PC-9 (cell line): ENCODE measurements around the gene STAG2. TPM values are rescaled to one million over a fixed set of nuclear protein-coding genes. Genes with fewer than 3 reads are reported as not detected.

ENCODE experiments used
- BruUV-seq: library from RNA; stranded (reverse); fragments of 400-500 nt; replicated peaks from 2 replicates; lab custom pipeline; 2021; lab: Mats Ljungman, UMichigan
- CTCF ChIA-PET: fragments of 300-600 bp; sonication (Branson Sonifier 250); formaldehyde crosslinking; loops from one replicate; lab custom pipeline; 2022; ENCODE audit warnings: antibody characterized with exemption; lab: Charles Lee
- POLR2A ChIA-PET: fragments of 300-600 bp; sonication (Branson Sonifier 250); formaldehyde crosslinking; loops from one replicate; lab custom pipeline; 2022; ENCODE audit warnings: antibody characterized with exemption; ENCODE audit not compliant: unreplicated experiment; lab: Charles Lee
- DNase-seq, 2 experiments: peaks; one replicate each; pipeline versions ENCODE4 v3.0.0 to v3.0.0-alpha.2; 2015 to 2022; ENCODE audit warnings: mixed read lengths in 1 of 2
- H2AFZ ChIP-seq: fragments of 200-600 bp; sonication (generic); 2 replicates; pipeline ENCODE4 v1.8.1; 2017; ENCODE audit warnings: antibody characterized with exemption
- H3F3A ChIP-seq: fragments of 200-600 bp; sonication (generic); 2 replicates; pipeline ENCODE4 v1.8.1; 2017; ENCODE audit warnings: antibody characterized with exemption, mild to moderate bottlenecking, low read depth; ENCODE audit not compliant: insufficient read depth
- H3K27ac ChIP-seq: fragments of 200-600 bp; sonication (generic); 2 replicates; pipeline ENCODE4 v1.6.1; 2016; ENCODE audit warnings: mixed run types
- H3K27me3 ChIP-seq: fragments of 200-600 bp; sonication (generic); 2 replicates; pipeline ENCODE4 v1.6.1; 2016; ENCODE audit warnings: low read depth, mixed run types; ENCODE audit not compliant: insufficient read depth
- H3K36me3 ChIP-seq: fragments of 200-600 bp; sonication (generic); 2 replicates; pipeline ENCODE4 v1.6.1; 2016; ENCODE audit warnings: low read depth, mixed run types
- H3K4me1 ChIP-seq: fragments of 200-600 bp; sonication (generic); replicated peaks from 2 replicates; pipeline ENCODE4 v1.6.1; 2016; ENCODE audit warnings: mixed run types; ENCODE audit not compliant: insufficient read depth
- H3K4me2 ChIP-seq: fragments of 200-600 bp; sonication (generic); 2 replicates; pipeline ENCODE4 v1.6.1; 2017; ENCODE audit warnings: mixed run types
- H3K4me3 ChIP-seq: fragments of 200-600 bp; sonication (generic); 2 replicates; pipeline ENCODE4 v1.6.1; 2016; ENCODE audit warnings: mixed run types
- H3K79me2 ChIP-seq: fragments of 200-600 bp; sonication (generic); 2 replicates; pipeline ENCODE4 v1.6.1; 2017; ENCODE audit warnings: low read depth, mixed run types
- H3K9me2 ChIP-seq: fragments of 200-600 bp; sonication (generic); 2 replicates; pipeline ENCODE4 v1.8.1; 2017; ENCODE audit warnings: mild to moderate bottlenecking; ENCODE audit not compliant: insufficient read depth
- H3K9me3 ChIP-seq: fragments of 200-600 bp; sonication (generic); 2 replicates; pipeline ENCODE4 v1.8.1; 2016; ENCODE audit warnings: low read depth; ENCODE audit not compliant: insufficient read depth
- H4K20me1 ChIP-seq: fragments of 200-600 bp; sonication (generic); 2 replicates; pipeline ENCODE4 v1.8.1; 2017; ENCODE audit not compliant: insufficient read depth
- EZH2 ChIP-seq: fragments of 200-600 bp; sonication (generic); IDR thresholded peaks from 2 replicates; pipeline ENCODE4 v1.8.0; 2017; ENCODE audit warnings: antibody characterized with exemption, low read depth
- intact Hi-C: fragments of 100-400 bp; cut with micrococcal nuclease; formaldehyde crosslinking; loops from one replicate; pipeline ENCODE4 v1.10.0; 2022; ENCODE audit not compliant: unreplicated experiment
- total RNA-seq: library from RNA; stranded (reverse); gene quantifications from 2 replicates; pipeline ENCODE4 v1.2.3, GENCODE V29; 2021
- TF ChIP-seq, protein P1 (sequence below): fragments of 200-600 bp; sonication (generic); conservative IDR thresholded peaks from 2 replicates; pipeline ENCODE4 v1.6.1; 2017; ENCODE audit warnings: mixed run types, antibody characterized with exemption, mild to moderate bottlenecking, moderate library complexity

Gene STAG2
- total RNA-seq, 1 experiment from 2014 or later: 108 TPM

- no peaks in the 10 kb centered on the region for H3K9me3 ChIP-seq
- H3F3A ChIP-seq: peaks cover 21% of the 10 kb centered on the region
- no peaks in the 10 kb centered on the region for H3K36me3 ChIP-seq
- no peak overlapping the region for H2AFZ ChIP-seq
- no peak overlapping the region for H3K4me2 ChIP-seq
- H3K9me2 ChIP-seq: no peaks in the 10 kb centered on the region
- BruUV-seq: no TSS peak
- H3K4me3 ChIP-seq: no peak overlapping the region
- TF ChIP-seq EZH2: no peak
- TF ChIP-seq, protein P1, sequence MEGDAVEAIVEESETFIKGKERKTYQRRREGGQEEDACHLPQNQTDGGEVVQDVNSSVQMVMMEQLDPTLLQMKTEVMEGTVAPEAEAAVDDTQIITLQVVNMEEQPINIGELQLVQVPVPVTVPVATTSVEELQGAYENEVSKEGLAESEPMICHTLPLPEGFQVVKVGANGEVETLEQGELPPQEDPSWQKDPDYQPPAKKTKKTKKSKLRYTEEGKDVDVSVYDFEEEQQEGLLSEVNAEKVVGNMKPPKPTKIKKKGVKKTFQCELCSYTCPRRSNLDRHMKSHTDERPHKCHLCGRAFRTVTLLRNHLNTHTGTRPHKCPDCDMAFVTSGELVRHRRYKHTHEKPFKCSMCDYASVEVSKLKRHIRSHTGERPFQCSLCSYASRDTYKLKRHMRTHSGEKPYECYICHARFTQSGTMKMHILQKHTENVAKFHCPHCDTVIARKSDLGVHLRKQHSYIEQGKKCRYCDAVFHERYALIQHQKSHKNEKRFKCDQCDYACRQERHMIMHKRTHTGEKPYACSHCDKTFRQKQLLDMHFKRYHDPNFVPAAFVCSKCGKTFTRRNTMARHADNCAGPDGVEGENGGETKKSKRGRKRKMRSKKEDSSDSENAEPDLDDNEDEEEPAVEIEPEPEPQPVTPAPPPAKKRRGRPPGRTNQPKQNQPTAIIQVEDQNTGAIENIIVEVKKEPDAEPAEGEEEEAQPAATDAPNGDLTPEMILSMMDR: no peak
- ChIA-PET POLR2A (interaction anchor here (0.6 kb wide), 2 partner anchors 480 to 1626 kb away, joined by 4 to 6 read pairs; no protein-coding TSS in a partner anchor), CTCF (no interaction called here)
- no peaks in the 10 kb centered on the region for H4K20me1 ChIP-seq
- DNase-seq: peak in 1 of 2 experiments; percentile 81
- intact Hi-C loops: no loop called here
- H3K27me3 ChIP-seq: no peaks in the 10 kb centered on the region
- peaks cover 38% of the 10 kb centered on the region for H3K4me1 ChIP-seq
- H3K79me2 ChIP-seq: no peaks in the 10 kb centered on the region
- no peak overlapping the region for H3K27ac ChIP-seq
Observed at GRCh38 chrX:123920105-123920785, 41.3 kb upstream of the STAG2 start.

GRCh38 chrX:123923211-123923610 is 38.3 kb upstream of the STAG2 start:
- Histone ChIP-seq H3K4me3 (no peak overlapping the region), H3K9me3 (no peaks in the 10 kb centered on the region), H3K27ac (no peak overlapping the region), H3F3A (peaks cover 17% of the 10 kb centered on the region), H3K27me3 (no peaks in the 10 kb centered on the region), H3K36me3 (no peaks in the 10 kb centered on the region), H3K9me2 (no peaks in the 10 kb centered on the region), H2AFZ (no peak overlapping the region), H3K4me2 (no peak overlapping the region), H4K20me1 (no peaks in the 10 kb centered on the region), H3K79me2 (no peaks in the 10 kb centered on the region), H3K4me1 (peaks cover 23% of the 10 kb centered on the region)
- CTCF ChIA-PET: no interaction called here
- no peak for TF ChIP-seq EZH2
- TF ChIP-seq, protein P1: no peak
- no TSS peak for BruUV-seq
- intact Hi-C loops: no loop called here
- DNase-seq: no peak
- POLR2A ChIA-PET: no interaction called here

GRCh38 chrX:123924186-123924585 is 37.3 kb upstream of the STAG2 start:
- Histone ChIP-seq H4K20me1 (no peaks in the 10 kb centered on the region), H3K4me2 (no peak overlapping the region), H3K9me2 (no peaks in the 10 kb centered on the region), H3K4me1 (peaks cover 13% of the 10 kb centered on the region), H3K27me3 (no peaks in the 10 kb centered on the region), H3K4me3 (no peak overlapping the region), H3F3A (peaks cover 16% of the 10 kb centered on the region), H3K36me3 (no peaks in the 10 kb centered on the region), H3K27ac (no peak overlapping the region), H2AFZ (no peak overlapping the region), H3K79me2 (no peaks in the 10 kb centered on the region), H3K9me3 (no peaks in the 10 kb centered on the region)
- POLR2A ChIA-PET: no interaction called here
- intact Hi-C loops: no loop called here
- BruUV-seq: no TSS peak
- DNase-seq: peak in 1 of 2 experiments; percentile 37
- CTCF ChIA-PET: no interaction called here
- TF ChIP-seq EZH2: no peak
- TF ChIP-seq, protein P1: no peak
